ENCODE data around the gene ATL1.

Gene ATL1

GRCh38 chr14:50559990-50560930 lies at the start of gene ATL1:
Gene ATL1 (plus strand): TSS chr14:50560145. CDS start chr14:50560266, 121 bp downstream.
- Histone ChIP-seq H3K4me3 (ENCODE audit: low read length) (peak within 1 kb of the TSS; percentile 76), H3K79me2 (ENCODE audit: control insufficient read depth, low read length) (no peaks in the 10 kb centered on the region), H3K27ac (ENCODE audit: low read depth, low read length) (no peak within 1 kb of the TSS), H3K4me1 (ENCODE audit: control insufficient read depth, low read length) (peaks cover 17% of the 10 kb centered on the region), H3F3A (ENCODE audit: control insufficient read depth, insufficient read depth) (no peaks in the 10 kb centered on the region), H3K27me3 (ENCODE audit: control insufficient read depth, low read length) (peaks cover 70% of the 10 kb centered on the region), H4K20me1 (ENCODE audit: control insufficient read depth, insufficient read depth, low read depth, low read length) (no peaks in the 10 kb centered on the region), H3K4me2 (ENCODE audit: low read length) (peak within 1 kb of the TSS; percentile 95), H3K9me2 (replicated peaks; ENCODE audit: control insufficient read depth, low read length) (no peaks in the 10 kb centered on the region), H3K9me3 (ENCODE audit: control insufficient read depth, insufficient read depth, low read length) (no peaks in the 10 kb centered on the region), H3K36me3 (ENCODE audit: control insufficient read depth, low read length) (no peaks in the 10 kb centered on the region)
- TF ChIP-seq CTCF (IDR thresholded peaks at IDR 0.05; ENCODE audit: low read depth, low read length, poor library complexity, severe bottlenecking) (no peak), EZH2phosphoT487 (IDR thresholded peaks at IDR 0.05; ENCODE audit: borderline replicate concordance, low read length) (no peak; the same call in 1 of the 2 replicates)

GRCh38 chr14:50510157-50510556 lies 49.8 kb upstream of the ATL1 start:
- peaks cover 5% of the 10 kb centered on the region for H3K36me3 ChIP-seq (ENCODE audit: control insufficient read depth, low read length)
- no peak overlapping the region for H3K4me2 ChIP-seq (ENCODE audit: low read length)
- H3K79me2 ChIP-seq (ENCODE audit: control insufficient read depth, low read length) = peaks cover 72% of the 10 kb centered on the region
- H3F3A ChIP-seq (ENCODE audit: control insufficient read depth, insufficient read depth) = no peaks in the 10 kb centered on the region
- no peak overlapping the region for H3K4me3 ChIP-seq (ENCODE audit: low read length)
- TF ChIP-seq CTCF (IDR thresholded peaks at IDR 0.05; ENCODE audit: low read depth, low read length, poor library complexity, severe bottlenecking) (no peak), EZH2phosphoT487 (IDR thresholded peaks at IDR 0.05; ENCODE audit: borderline replicate concordance, low read length) (no peak)
- no peaks in the 10 kb centered on the region for H3K4me1 ChIP-seq (ENCODE audit: control insufficient read depth, low read length)
- H3K27me3 ChIP-seq (ENCODE audit: control insufficient read depth, low read length) = no peaks in the 10 kb centered on the region
- no peaks in the 10 kb centered on the region for H3K9me2 ChIP-seq (replicated peaks; ENCODE audit: control insufficient read depth, low read length)
- no peak overlapping the region for H3K27ac ChIP-seq (ENCODE audit: low read depth, low read length)
- H3K9me3 ChIP-seq (ENCODE audit: control insufficient read depth, insufficient read depth, low read length) = no peaks in the 10 kb centered on the region
- H4K20me1 ChIP-seq (ENCODE audit: control insufficient read depth, insufficient read depth, low read depth, low read length) = no peaks in the 10 kb centered on the region

- no peaks in the 10 kb centered on the region for H3K4me1 ChIP-seq (ENCODE audit: control insufficient read depth, low read length)
- peaks cover 8% of the 10 kb centered on the region for H3K36me3 ChIP-seq (ENCODE audit: control insufficient read depth, low read length)
- no peak overlapping the region for H3K4me3 ChIP-seq (ENCODE audit: low read length)
- TF ChIP-seq EZH2phosphoT487 (IDR thresholded peaks at IDR 0.05; ENCODE audit: borderline replicate concordance, low read length) = no peak
- no peak for TF ChIP-seq CTCF (IDR thresholded peaks at IDR 0.05; ENCODE audit: low read depth, low read length, poor library complexity, severe bottlenecking)
- no peaks in the 10 kb centered on the region for H4K20me1 ChIP-seq (ENCODE audit: control insufficient read depth, insufficient read depth, low read depth, low read length)
- H3F3A ChIP-seq (ENCODE audit: control insufficient read depth, insufficient read depth) = no peaks in the 10 kb centered on the region
- H3K4me2 ChIP-seq (ENCODE audit: low read length) = no peak overlapping the region
- H3K27me3 ChIP-seq (ENCODE audit: control insufficient read depth, low read length) = no peaks in the 10 kb centered on the region
- H3K9me3 ChIP-seq (ENCODE audit: control insufficient read depth, insufficient read depth, low read length) = no peaks in the 10 kb centered on the region
- H3K27ac ChIP-seq (ENCODE audit: low read depth, low read length) = no peak overlapping the region
- H3K79me2 ChIP-seq (ENCODE audit: control insufficient read depth, low read length) = peaks cover 76% of the 10 kb centered on the region
- no peaks in the 10 kb centered on the region for H3K9me2 ChIP-seq (replicated peaks; ENCODE audit: control insufficient read depth, low read length)
These were observed 47.5 kb upstream of the ATL1 start for GRCh38 chr14:50512463-50512862.
